ENCODE data around the gene HMGB3. TPM values are rescaled to one million over a fixed set of nuclear protein-coding genes. Genes with fewer than 3 reads are reported as not detected.

The HMGB3 gene
- total RNA-seq, 4 donors from 2014 or later: 6.3 to 23.3 (median 13.9) TPM

Other genes starting within 250 kb of the HMGB3 start
- gene CD99L2, start 84.7 kb upstream of the HMGB3 start, total RNA-seq: 10 to 100 TPM in 3 of 4 donors, 1 to 10 TPM in 1; 7.5 to 26.8 (median 17.3) TPM
- under 1 TPM in 2 of 4 donors, not detected in 2; 0.23 to 0.25 TPM for gene GPR50, start 193.2 kb downstream of the HMGB3 start, total RNA-seq

Measured in lower leg skin (tissue), 4 donors.